WTC11 (cell line): ENCODE results near the gene KIF2A.

ENCODE experiments used
- ATF1 ChIP-seq: sonication (generic); formaldehyde crosslinking; IDR thresholded peaks from 2 replicates; pipeline ENCODE4 v1.8.1; 2023; ENCODE audit warnings: mild to moderate bottlenecking, moderate library complexity, missing genetic modification reagents
- CREB1 ChIP-seq: sonication (generic); formaldehyde crosslinking; IDR thresholded peaks from 2 replicates; pipeline ENCODE4 v1.8.0; 2023; ENCODE audit warnings: mild to moderate bottlenecking, missing genetic modification reagents
- CTCF ChIP-seq: fragments of 200-600 bp; IDR thresholded peaks from 2 replicates; pipeline ENCODE4 v1.8.0; 2022; ENCODE audit warnings: antibody characterized with exemption
- SOX15 ChIP-seq: fragments of 250-450 bp; sonication (Bioruptor Pico); IDR thresholded peaks from 2 replicates; pipeline ENCODE4 v1.9.0; 2021; ENCODE audit warnings: mild to moderate bottlenecking

DNA sequence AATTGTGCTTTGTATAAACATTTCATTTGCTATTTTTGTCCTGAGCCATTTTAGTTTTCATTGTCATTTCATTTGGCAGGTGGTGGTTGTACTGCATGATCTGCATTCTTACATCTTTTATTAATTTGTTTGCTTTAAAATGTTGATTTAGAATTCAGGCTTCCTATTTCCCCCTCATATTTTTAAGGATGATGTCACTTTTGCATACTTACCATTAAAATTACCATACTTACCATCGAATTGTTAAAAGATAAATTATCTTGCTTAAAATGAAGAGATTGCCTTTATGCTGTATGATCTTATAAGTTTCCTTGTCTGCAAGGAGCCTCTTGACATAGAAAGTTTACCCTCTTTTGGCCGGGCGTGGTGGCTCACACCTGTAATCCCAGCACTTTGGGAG, 66.6 kb downstream of the KIF2A start:
- no peak for TF ChIP-seq CTCF
- no peak for TF ChIP-seq CREB1 (CRISPR knock-in tag)
- TF ChIP-seq ATF1 (CRISPR knock-in tag), result no peak
- no peak for TF ChIP-seq SOX15 (CRISPR knock-in tag)
